ENCODE data around the gene RANBP1. TPM values are rescaled to one million over a fixed set of nuclear protein-coding genes. Genes with fewer than 3 reads are reported as not detected.

Gene RANBP1
- total RNA-seq, 1 donor = 191 TPM

- DNase-seq (ENCODE audit: low read depth) = no peak
- H3K4me3 ChIP-seq (ENCODE audit: low read depth, low read length) = no peak overlapping the region
- no peak for TF ChIP-seq CTCF (IDR thresholded peaks at IDR 0.05; ENCODE audit: insufficient read depth, low read length)
Measured at GRCh38 chr22:20149257-20150250, 33.6 kb downstream of the RANBP1 start.

- no peak within 1 kb of the TSS for H3K4me3 ChIP-seq (ENCODE audit: low read depth, low read length)
- no peak for TF ChIP-seq CTCF (IDR thresholded peaks at IDR 0.05; ENCODE audit: insufficient read depth, low read length)
- DNase-seq (ENCODE audit: low read depth) = no peak
Measured at GRCh38 chr22:20150381-20151275, 34.7 kb downstream of the RANBP1 start, which contains the start of gene CCDC188. Gene CCDC188 (minus strand): TSS chr22:20151055. CDS start chr22:20150986, 69 bp downstream.

- H3K4me3 ChIP-seq (ENCODE audit: low read depth, low read length) = no peak overlapping the region
- no peak for DNase-seq (ENCODE audit: low read depth)
- no peak for TF ChIP-seq CTCF (IDR thresholded peaks at IDR 0.05; ENCODE audit: insufficient read depth, low read length)
Measured at GRCh38 chr22:20151276-20151588, 35.3 kb downstream of the RANBP1 start.

GRCh38 chr22:20152464-20152890 lies 36.6 kb downstream of the RANBP1 start:
- no peak for TF ChIP-seq CTCF (IDR thresholded peaks at IDR 0.05; ENCODE audit: insufficient read depth, low read length)
- DNase-seq (ENCODE audit: low read depth) = no peak
- H3K4me3 ChIP-seq (ENCODE audit: low read depth, low read length) = no peak overlapping the region

- no peak for DNase-seq (ENCODE audit: low read depth)
- no peak for TF ChIP-seq CTCF (IDR thresholded peaks at IDR 0.05; ENCODE audit: insufficient read depth, low read length)
- no peak overlapping the region for H3K4me3 ChIP-seq (ENCODE audit: low read depth, low read length)
Measured at GRCh38 chr22:20153945-20154344, 38.0 kb downstream of the RANBP1 start.

GRCh38 chr22:20154602-20155187 lies 38.8 kb downstream of the RANBP1 start:
- peak overlapping the region; percentile 53 for H3K4me3 ChIP-seq (ENCODE audit: low read depth, low read length)
- no peak for DNase-seq (ENCODE audit: low read depth)
- no peak for TF ChIP-seq CTCF (IDR thresholded peaks at IDR 0.05; ENCODE audit: insufficient read depth, low read length)
